22Rv1 (cell line): ENCODE data around the gene RIC1.

Experiments
- CTCF ChIP-seq: fragments of 450-650 bp; IDR thresholded peaks from 2 replicates; pipeline ENCODE4 v1.5.1; 2017; ENCODE audit warnings: mild to moderate bottlenecking
- ZFX ChIP-seq: fragments of 450-650 bp; IDR thresholded peaks from 2 replicates; pipeline ENCODE4 v1.6.1; 2017; ENCODE audit warnings: antibody characterized with exemption, borderline replicate concordance

- no peak for TF ChIP-seq CTCF
- TF ChIP-seq ZFX, result no peak
These were observed 149.9 kb downstream of the RIC1 start for GRCh38 chr9:5778805-5779204.
